OCI-LY7 (cell line): ENCODE results near the gene ATL2. TPM values are rescaled to one million over a fixed set of nuclear protein-coding genes. Genes with fewer than 3 reads are reported as not detected.

Experiments used
- BruUV-seq: library from RNA; stranded (reverse); fragments of 400-500 nt; replicated peaks from 2 replicates; lab custom pipeline; 2021; lab: Mats Ljungman, UMichigan
- CTCF ChIA-PET: fragments of 300-600 bp; sonication (Branson Sonifier 250); formaldehyde crosslinking; loops from one replicate; lab custom pipeline; 2022; ENCODE audit warnings: antibody characterized with exemption; ENCODE audit not compliant: unreplicated experiment; lab: Charles Lee
- POLR2A ChIA-PET: fragments of 300-600 bp; sonication (Branson Sonifier 250); formaldehyde crosslinking; loops from one replicate; lab custom pipeline; 2022; ENCODE audit warnings: antibody characterized with exemption; lab: Charles Lee
- DNase-seq: peaks from one replicate; pipeline ENCODE4 v3.0.0-alpha.2; 2015; ENCODE audit warnings: low spot score
- H2AFZ ChIP-seq: fragments of 200-600 bp; sonication (generic), shearing (Covaris generic); 2 replicates; pipeline ENCODE4 v1.6.1; 2014; ENCODE audit warnings: mild to moderate bottlenecking, antibody characterized with exemption, low read length, moderate library complexity
- H3K27ac ChIP-seq: fragments of 200-600 bp; sonication (generic); 2 replicates; pipeline ENCODE4 v1.5.1; 2014; ENCODE audit warnings: mixed run types, low read depth, mild to moderate bottlenecking, moderate library complexity, low read length, inconsistent platforms; ENCODE audit not compliant: poor library complexity, severe bottlenecking
- H3K36me3 ChIP-seq: fragments of 200-600 bp; sonication (generic); 2 replicates; pipeline ENCODE4 v1.6.1; 2014; ENCODE audit warnings: mild to moderate bottlenecking, antibody characterized with exemption, low read length, moderate library complexity, mixed read lengths; ENCODE audit not compliant: insufficient read depth
- H3K4me1 ChIP-seq: fragments of 200-600 bp; sonication (generic); 2 replicates; pipeline ENCODE4 v1.5.1; 2014; ENCODE audit warnings: mild to moderate bottlenecking, low read length; ENCODE audit not compliant: insufficient read depth, poor library complexity, severe bottlenecking
- H3K4me2 ChIP-seq: fragments of 200-600 bp; sonication (generic); 2 replicates; pipeline ENCODE4 v1.6.1; 2014; ENCODE audit warnings: mild to moderate bottlenecking, low read length
- H3K4me3 ChIP-seq: fragments of 200-600 bp; sonication (generic); 2 replicates; pipeline ENCODE4 v1.5.1; 2014; ENCODE audit warnings: mild to moderate bottlenecking, low read depth, low read length; ENCODE audit not compliant: poor library complexity, severe bottlenecking
- H3K79me2 ChIP-seq: fragments of 200-600 bp; sonication (generic); 2 replicates; pipeline ENCODE4 v1.6.1; 2016; ENCODE audit warnings: low read depth, mild to moderate bottlenecking, low read length, moderate library complexity, mixed read lengths; ENCODE audit not compliant: insufficient read depth
- H3K9me2 ChIP-seq: fragments of 200-600 bp; sonication (generic); 2 replicates; pipeline ENCODE4 v1.6.1; 2016; ENCODE audit warnings: mild to moderate bottlenecking, low read length, mixed read lengths; ENCODE audit not compliant: insufficient read depth
- H3K9me3 ChIP-seq: fragments of 200-600 bp; sonication (generic); 2 replicates; pipeline ENCODE4 v1.6.1; 2014; ENCODE audit warnings: mild to moderate bottlenecking, mixed run types, low read length, mixed read lengths
- H4K20me1 ChIP-seq: fragments of 200-600 bp; sonication (generic); 2 replicates; pipeline ENCODE4 v1.6.1; 2014; ENCODE audit warnings: mild to moderate bottlenecking, antibody characterized with exemption, low read length, moderate library complexity, mixed read lengths; ENCODE audit not compliant: insufficient read depth
- CTCF ChIP-seq: fragments of 200-600 bp; sonication (generic); conservative IDR thresholded peaks from 2 replicates; pipeline ENCODE4 v1.5.1; 2014; ENCODE audit warnings: mild to moderate bottlenecking, antibody characterized with exemption, low read length, moderate library complexity, mixed read lengths
- EZH2phosphoT487 ChIP-seq: fragments of 200-600 bp; sonication (generic); IDR thresholded peaks from 2 replicates; pipeline ENCODE4 v1.6.1; 2018; ENCODE audit warnings: low read depth, borderline replicate concordance, mild to moderate bottlenecking, mixed run types, antibody characterized with exemption, low read length, moderate library complexity, mixed read lengths
- intact Hi-C: fragments of 100-400 bp; cut with micrococcal nuclease; formaldehyde crosslinking; loops from one replicate; pipeline ENCODE4 v1.10.0; 2022; ENCODE audit not compliant: unreplicated experiment
- total RNA-seq, 2 experiments: library from RNA; depleted of rRNA in 1 of 2; stranded (reverse); fragments of >200 nt in 1 of 2; shearing (Covaris generic) in 1 of 2; gene quantifications; 2 replicates each; pipeline ENCODE4 v1.2.3, GENCODE V29; 2014 to 2022

The ATL2 gene
- total RNA-seq, 2 experiments from 2014 or later = 135 to 142 TPM

- Histone ChIP-seq H3K4me2 (peak overlapping the region; percentile 58), H3K4me1 (peaks cover 28% of the 10 kb centered on the region), H4K20me1 (no peaks in the 10 kb centered on the region), H3K27ac (no peak overlapping the region), H3K36me3 (no peaks in the 10 kb centered on the region), H3K4me3 (no peak overlapping the region), H2AFZ (peak overlapping the region; percentile 89; the same call in 1 of the 2 replicates), H3K9me3 (no peaks in the 10 kb centered on the region), H3K79me2 (no peaks in the 10 kb centered on the region), H3K9me2 (no peaks in the 10 kb centered on the region)
- no peak for DNase-seq
- POLR2A ChIA-PET = interaction anchor here (0.6 to 1.4 kb wide), 6 partner anchors 13 to 305 kb away, joined by 3 to 4 read pairs (median 3); no protein-coding TSS in a partner anchor
- intact Hi-C loops = no loop called here
- no peak for TF ChIP-seq EZH2phosphoT487
- TF ChIP-seq CTCF = no peak
- CTCF ChIA-PET = no interaction called here
- no TSS peak for BruUV-seq
Observed at GRCh38 chr2:38387887-38388286, 10.8 kb upstream of the ATL2 start.

- Histone ChIP-seq H3K9me3 (no peaks in the 10 kb centered on the region), H4K20me1 (no peaks in the 10 kb centered on the region), H3K4me2 (no peak overlapping the region), H3K4me1 (peaks cover 23% of the 10 kb centered on the region), H3K36me3 (no peaks in the 10 kb centered on the region), H2AFZ (no peak overlapping the region), H3K9me2 (no peaks in the 10 kb centered on the region), H3K79me2 (no peaks in the 10 kb centered on the region), H3K4me3 (no peak overlapping the region), H3K27ac (no peak overlapping the region)
- TF ChIP-seq EZH2phosphoT487 = no peak
- no peak for TF ChIP-seq CTCF
- no peak for DNase-seq
- intact Hi-C loops = no loop called here
- ChIA-PET POLR2A (interaction anchor here (1.4 kb wide), 1 partner anchor 31 kb away, joined by 3 read pairs; no protein-coding TSS in a partner anchor), CTCF (interaction anchor here (0.8 kb wide), 1 partner anchor 9 kb away, joined by 3 read pairs; no protein-coding TSS in a partner anchor)
- BruUV-seq = no TSS peak
Observed at GRCh38 chr2:38386821-38387220, 9.7 kb upstream of the ATL2 start.

GRCh38 chr2:38386377-38386776 lies 9.3 kb upstream of the ATL2 start:
- H3K79me2 ChIP-seq = no peaks in the 10 kb centered on the region
- intact Hi-C loops = no loop called here
- H3K9me3 ChIP-seq = no peaks in the 10 kb centered on the region
- DNase-seq = no peak
- H4K20me1 ChIP-seq = no peaks in the 10 kb centered on the region
- H3K4me3 ChIP-seq = no peak overlapping the region
- no peak overlapping the region for H3K4me2 ChIP-seq
- TF ChIP-seq EZH2phosphoT487 = no peak
- TF ChIP-seq CTCF = no peak
- BruUV-seq = no TSS peak
- POLR2A ChIA-PET = interaction anchor here (1.4 kb wide), 1 partner anchor 32 kb away, joined by 3 read pairs; no protein-coding TSS in a partner anchor
- no peaks in the 10 kb centered on the region for H3K36me3 ChIP-seq
- H3K27ac ChIP-seq = no peak overlapping the region
- CTCF ChIA-PET = interaction anchor here (0.8 kb wide), 1 partner anchor 9 kb away, joined by 3 read pairs; no protein-coding TSS in a partner anchor
- H3K9me2 ChIP-seq = no peaks in the 10 kb centered on the region
- no peak overlapping the region for H2AFZ ChIP-seq
- H3K4me1 ChIP-seq = peaks cover 23% of the 10 kb centered on the region
